HG02588 (cell line): Measurements from ENCODE around the gene SH3BGRL.
"Not testable (repeated sequence)": the region's sequence is repeated elsewhere in the genome, so short reads cannot be mapped to it uniquely, and the experiment has no call there.

Experiments used
- ATAC-seq: cut with Tn5 transposase; IDR thresholded peaks from one replicate; pipeline ENCODE4 v1.9.1; 2021; ENCODE audit warnings: mild to moderate bottlenecking, moderate library complexity; ENCODE audit not compliant: unreplicated experiment

SH3BGRL gene

DNA sequence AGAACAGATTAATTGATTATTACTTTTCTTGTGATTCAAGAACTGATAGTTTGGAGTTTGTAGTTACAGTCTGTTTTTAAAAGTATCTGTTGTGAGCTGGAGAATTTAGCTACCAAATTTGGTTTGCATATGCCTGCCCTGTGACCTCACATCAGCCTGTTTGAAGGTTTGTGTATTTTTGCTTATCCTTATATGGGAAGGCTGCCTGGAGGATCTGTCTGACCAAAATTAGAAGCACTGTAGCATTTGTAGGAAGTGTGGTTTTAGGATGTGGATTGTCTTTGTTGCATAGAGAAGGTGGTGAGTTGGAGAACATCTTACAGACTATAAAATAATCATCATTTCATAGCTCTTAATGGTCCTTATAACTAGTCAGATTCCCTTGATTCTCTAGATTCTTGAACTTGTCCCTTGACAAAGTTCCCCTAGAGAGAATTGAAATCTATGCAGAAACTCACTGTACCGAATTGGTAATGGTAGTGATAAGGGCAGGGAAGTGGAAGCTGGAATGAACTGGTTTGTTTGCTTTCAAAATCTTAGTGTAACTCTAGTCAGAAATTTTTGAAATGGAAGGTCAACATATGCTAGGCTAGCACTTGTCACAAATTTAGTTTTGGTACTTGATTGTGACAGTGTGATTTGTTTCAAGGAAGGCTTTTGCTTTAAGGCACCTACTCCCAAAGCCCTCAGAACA is 57.3 kb downstream of the SH3BGRL start:
- ATAC-seq, result no peak

DNA sequence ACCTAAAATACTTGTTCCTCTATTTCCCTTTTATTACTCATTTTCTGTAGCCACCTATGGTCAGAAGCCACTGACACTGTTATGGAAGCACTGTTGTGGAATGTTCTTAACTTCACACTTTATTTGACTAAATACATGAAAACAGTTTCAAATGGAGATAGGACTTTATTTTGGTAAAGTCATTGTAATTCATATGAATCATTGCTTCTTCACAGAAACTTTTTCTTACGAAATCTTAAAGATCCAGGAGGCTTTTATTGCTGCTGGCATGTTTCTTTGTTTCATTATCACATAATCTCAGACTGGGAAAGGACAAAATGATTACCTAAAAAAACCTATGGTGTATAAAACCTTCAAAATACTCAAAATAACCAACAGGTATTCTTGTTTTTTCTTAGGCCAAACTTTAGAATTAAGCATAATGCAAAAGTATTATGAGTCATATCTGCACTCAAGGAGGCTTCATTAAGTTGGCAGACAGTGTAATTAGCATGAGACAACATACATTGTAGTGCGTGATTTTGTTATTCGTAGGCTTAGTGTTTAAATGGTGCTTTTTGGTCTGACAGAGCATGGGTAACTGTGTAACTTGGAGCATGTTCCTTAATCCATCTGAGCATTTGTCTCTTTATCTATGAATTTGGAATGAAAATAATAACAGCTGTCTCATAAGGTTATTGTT is 58.0 kb downstream of the SH3BGRL start:
- ATAC-seq, result no peak

DNA sequence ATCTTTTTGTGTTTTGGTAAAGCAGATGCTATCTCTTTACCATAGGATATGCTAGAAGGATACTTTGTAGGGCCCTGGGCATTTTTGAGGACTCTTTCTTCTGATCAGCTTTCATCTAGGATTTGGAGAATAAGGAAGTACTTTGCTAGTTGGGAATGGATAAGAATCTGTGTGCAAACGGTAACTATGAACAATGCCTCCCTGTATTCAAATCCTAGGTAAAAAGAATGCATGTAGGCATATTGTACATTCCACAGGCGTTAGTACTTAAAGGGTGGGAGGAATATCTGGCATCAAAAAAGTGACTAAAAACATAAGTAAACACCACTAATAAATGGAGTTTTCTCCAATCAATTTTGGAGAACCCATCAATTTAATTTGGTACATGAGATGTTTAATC is 59.7 kb downstream of the SH3BGRL start:
- ATAC-seq, result no peak

DNA sequence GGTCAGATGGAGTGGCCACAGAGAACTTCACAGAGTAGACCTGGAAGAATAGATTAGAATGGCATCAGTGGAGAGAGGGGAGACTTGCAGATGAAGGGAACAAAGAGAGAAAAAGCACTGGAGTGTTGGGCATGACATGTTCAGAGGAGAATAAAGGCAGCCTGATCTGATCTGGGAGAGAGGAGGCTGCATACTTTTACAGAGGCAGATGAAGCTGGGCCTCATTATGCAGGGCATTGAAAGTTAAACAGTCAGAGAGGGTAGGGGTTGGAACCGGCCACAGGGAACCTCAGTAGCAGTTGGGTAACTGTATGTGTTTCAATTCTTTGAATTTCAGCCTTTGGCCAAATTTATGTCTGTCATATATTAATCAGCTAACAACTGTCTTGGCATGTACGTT is 61.2 kb downstream of the SH3BGRL start:
- no peak for ATAC-seq

DNA sequence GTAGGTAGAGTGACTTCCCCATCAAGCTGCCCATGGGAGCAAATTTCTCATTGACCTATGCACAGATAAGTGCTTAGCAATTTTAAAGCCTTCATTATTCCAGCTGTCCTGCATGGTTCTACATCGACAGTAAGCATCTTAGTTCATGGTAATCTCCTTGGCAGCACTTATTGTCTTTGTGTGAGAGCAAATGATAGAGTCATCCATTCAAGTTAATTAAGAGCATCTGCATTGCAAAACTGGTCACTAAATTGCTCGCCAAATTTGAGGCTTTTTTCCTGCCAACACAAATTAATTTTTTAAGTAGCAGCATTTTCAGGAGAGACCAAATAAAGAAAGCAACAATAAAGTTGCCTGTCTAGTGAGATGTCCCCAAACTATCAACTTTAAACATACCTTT is 76.7 kb downstream of the SH3BGRL start:
- no peak for ATAC-seq

DNA sequence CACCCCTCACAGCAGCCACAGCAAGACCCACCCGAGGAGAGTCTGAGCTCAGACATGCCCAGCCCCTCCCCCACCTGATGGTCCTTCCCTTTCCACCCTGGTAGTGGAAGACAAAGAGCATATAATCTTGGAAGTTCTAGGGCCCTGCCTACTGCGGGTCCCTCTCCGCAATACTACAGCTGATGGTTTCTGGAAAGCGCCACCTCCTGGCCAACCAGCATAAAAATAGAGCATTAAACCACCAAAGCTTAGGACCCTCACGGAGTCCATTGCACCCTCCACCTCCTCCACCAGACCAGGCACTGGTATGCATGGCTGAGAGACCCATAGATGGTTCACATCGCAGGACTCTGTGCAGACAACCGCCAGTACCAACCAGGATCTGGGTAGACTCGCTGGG is 78.2 kb downstream of the SH3BGRL start:
- no peak for ATAC-seq

DNA sequence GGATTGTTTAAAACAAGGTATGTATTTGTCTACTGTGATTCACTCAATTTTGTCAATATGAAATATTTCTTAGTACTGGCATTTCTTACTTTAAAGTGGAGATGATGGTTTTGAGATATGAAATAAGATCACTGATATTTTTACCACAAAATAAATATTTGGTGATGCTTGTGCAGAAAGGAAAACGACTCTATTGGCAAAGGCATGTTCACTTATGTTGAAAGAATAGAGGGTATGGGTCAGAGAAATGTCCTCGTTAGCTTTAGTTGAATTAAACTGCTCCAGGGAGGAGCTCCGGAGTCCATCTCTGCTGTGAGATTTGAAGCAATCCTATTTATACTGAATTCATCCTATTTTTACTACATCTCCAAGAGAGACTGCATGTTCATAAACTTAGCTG is 84.2 kb downstream of the SH3BGRL start:
- no peak for ATAC-seq

DNA sequence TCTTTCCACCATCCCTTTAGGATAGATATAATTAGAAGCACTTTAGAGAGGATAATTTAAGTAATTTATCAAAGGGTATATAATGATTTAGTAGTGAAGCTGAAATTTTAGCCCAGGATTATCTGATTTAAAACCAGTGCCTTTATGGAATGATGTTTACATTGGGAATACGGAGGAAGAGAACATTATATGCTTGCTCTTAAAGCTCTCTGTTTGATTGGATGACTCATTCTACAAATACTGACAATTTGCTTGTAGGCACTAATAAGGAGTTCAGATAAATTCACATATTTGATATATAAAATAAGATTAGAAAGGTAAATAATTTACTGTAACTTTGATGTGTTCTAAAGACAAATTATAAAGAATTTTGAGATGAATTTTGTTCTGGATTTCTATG is 84.7 kb downstream of the SH3BGRL start:
- ATAC-seq, result no peak

DNA sequence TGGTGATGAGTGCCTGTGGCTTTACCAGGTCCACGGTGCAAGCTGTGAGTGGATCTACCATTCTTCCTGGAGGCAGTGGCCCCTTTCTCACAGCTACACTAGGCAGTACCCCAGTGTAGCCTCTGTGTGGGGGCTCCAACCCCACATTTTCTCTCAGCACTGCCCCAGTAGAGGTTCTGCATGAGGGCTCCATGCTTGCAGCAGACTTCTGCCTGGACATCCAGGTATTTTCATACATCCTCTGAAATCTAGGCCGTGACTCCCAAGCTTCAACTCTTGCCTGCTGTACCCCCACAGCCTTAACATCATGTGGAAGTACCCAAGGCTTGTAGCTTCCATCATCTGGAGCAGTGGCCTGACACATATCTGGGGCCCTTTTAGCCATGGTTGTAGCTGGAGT is 90.1 kb downstream of the SH3BGRL start:
- no peak for ATAC-seq

DNA sequence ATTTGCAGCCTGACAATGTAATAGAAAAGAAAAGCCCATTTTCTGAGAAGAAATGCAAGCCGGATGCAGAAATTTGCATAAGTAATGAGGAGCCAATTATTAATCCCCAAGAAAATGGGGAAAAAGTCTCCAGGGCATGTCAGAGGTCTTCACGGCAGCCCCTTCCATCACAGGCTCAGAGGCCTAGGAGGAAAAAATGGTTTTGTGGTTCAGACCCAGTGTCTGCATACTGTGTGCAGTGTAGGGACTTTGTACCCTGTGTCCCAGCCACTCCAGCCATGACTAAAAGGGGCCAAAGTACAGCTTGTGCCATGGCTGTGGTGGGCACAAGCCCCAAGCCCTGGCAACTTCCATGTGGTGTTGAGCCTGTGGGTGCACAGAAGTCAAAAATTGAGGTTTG is 92.2 kb downstream of the SH3BGRL start:
- no peak for ATAC-seq

DNA sequence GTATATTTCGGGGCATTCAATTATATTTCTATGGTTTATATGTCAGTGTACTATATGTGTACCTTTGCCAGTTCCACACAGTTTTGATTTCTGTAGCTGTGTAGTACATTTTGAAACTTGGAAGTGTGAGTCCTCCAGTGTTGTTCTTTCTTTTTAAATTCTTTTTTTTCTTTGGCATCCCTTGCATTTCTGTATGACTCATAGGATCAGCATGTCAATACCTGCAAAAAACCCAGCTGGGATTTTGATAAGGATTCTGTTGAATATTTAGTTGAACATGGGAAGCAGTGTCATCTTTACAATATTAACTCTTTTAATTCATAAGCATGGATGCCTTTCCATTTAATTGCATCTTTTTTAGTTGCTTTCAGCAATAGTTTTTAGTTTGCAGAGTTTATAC is 100.0 kb downstream of the SH3BGRL start:
- ATAC-seq, result no peak

DNA sequence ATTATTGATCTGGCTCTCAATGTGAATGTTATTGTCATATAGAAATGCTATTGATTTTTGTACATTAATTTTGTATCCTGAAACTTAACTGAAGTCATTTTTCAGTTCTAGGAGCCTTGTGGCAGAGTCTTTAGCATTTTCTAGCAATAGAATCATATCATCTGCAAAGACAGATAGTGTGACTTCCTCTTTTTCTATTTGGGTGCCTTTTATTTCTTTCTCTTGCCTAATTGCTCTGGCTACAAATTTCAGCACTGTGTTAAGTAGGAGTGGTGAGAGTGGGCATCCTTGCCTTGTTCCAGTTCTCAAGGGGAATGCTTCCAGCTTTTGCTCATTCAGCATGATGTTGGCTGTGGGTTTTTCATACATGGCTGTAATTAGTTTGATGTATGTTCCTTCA is 102.7 kb downstream of the SH3BGRL start:
- no peak for ATAC-seq

DNA sequence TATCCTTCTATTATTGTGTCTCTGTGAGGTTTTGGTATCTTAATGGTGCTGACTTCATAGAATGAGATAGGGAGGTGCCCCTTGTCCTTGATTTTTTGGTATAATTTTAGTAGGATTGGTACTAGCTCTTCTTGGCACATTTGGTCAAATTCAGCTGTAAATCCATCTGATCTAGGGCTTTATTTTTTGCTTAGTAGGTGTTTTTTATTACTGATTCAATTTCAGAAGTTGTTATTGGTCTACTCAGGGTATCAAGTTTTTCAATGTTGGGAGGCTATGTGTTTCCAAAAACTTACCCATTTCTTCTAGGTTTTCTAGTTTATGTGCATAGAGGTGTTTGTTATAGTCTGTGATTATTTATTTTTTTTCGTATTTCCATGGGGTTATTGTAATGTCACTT is 103.3 kb downstream of the SH3BGRL start:
- no peak for ATAC-seq

DNA sequence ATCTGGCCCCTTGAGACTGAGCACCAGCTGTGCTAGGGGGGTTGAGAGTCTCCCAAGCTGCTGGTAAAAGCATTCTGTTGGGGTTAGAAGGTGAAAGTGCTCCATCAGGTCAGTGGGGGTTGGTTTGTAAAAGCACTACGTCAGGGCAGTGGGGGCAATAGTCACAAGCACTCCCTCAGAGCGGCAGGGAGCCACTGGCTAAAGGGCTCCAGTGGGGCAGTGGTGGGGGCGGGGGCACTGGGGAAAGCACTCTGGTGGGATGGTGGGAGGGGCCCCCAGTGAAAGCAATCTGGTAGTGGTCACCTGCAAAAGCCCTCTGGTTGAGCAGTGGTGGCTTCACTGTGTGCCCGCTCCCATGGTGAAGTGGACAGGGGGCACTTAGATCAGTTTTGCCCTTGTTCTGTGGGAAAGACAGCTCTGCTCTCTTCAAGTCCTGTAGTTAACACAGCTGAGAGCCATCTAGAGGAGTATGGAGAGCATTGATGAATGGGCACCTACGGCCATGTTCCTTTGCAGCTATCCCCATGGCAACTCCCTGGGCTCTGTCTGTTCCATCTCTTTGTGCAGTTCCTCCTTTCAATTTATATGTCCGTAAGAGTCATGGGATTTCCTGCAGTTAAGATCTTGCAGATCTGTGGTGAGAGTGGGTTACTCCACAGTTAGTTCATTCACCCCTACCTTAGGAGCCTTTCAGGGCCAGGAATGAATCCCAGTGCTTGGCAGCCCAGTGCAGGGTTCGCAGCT is 106.4 kb downstream of the SH3BGRL start:
- ATAC-seq, result no peak

DNA sequence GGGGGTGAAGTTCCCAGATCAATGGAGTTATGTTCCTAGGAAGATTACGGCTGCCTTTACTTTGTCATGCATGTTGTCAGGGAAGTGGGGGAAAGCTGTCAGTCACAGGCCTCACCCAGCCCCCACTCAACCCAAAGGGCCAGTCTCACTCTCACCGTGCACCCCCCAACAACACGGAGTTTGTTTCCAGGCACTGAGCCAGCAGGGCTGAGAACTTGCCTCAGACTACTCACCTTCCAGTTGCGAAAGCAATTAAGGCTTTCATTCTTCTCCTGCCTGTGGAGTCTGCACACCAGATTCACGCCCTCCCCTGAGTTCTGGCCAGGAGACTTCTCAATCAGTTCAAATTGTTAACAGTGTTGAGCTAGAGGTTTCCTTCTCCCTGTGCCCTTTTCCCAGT is 114.3 kb downstream of the SH3BGRL start:
- no peak for ATAC-seq

DNA sequence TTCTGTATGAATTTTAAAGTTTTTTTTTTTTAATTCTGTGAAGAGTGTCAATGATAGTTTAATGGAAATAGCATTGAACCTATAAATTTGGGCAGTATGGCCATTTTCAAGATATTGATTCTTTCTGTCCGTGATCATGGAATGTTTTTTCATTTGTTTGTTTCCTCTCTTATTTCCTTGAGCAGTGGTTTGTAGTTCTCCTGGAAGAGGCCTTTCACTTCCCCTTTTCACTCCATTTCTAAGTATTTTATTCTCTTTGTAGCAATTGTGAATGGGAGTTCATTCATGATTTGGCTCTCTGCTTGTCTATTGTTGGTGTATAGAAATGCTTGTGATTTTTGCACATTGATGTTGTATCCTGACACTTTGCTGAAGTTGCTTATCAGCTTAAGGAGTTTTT is 129.8 kb downstream of the SH3BGRL start:
- ATAC-seq, result not testable (repeated sequence)

DNA sequence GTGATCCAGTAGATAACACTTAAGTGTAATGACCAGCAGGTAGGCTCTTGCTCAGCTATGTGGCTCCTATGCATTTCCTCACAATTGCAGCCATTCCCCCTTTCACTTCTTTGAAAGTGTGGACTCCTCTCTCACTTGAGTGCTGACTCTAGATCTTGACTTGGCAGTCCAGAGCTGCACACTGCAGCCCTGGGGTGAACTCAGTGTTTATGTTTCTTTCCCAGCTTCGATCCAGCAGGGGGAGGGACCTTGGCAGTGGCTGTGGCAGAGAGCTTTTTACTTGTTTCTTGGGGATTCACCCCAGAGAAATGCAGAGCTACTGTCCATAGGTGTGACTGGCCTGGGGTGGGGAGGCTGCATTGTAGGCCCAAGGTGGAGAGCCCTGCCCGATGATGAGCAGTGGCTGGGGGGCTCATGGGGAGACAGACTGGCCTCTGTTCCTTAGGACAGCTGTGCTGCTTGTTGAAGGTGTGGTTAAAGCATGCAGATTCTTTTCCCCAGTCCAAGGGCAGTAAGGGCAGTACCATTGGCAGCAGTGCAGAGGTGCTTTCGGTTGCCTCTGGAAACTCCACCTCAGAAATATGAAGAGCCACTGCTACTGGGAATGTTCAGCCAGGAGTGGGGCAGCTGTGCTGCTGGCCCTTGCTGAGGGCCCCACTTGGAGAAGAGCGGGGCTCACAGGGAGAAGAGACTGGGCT is 134.7 kb downstream of the SH3BGRL start:
- no peak for ATAC-seq

DNA sequence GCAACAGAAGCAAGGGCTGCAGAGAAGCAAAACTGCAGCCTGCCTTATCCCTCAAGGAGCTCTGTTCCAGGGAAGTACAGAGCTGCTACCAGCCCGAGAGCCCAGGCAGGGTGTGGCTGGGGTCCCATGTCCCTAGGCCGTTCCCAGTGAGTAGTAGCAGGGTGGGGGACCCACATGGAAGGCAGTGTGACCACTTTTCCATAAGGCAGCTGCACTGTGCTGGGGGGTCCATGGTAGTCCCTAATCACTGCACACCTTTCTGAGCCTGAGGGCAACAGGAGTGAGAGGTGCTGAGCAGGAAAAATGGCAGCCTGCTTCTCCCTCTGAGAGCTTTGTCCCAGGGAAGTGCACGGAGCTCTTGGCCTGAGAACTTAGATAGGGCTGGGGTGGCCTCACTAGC is 135.9 kb downstream of the SH3BGRL start:
- no peak for ATAC-seq

DNA sequence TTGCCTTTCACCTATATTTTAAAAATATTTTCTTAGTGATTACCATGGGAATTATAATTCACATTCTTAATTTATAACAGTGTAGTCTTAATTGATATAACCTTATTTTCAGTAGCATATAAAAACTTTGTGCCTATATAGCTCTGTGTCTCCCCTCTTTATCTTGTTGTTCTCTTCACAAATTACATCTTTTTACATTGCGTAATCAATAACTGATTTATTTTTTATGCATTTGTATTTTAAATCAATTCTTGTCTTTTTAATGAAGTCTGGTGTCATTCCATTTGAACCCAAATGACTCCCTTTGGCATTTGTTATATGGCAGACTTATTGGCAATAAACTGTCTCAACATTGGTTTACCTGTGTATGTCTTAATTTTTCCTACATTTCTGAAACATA is 137.0 kb downstream of the SH3BGRL start:
- no peak for ATAC-seq

DNA sequence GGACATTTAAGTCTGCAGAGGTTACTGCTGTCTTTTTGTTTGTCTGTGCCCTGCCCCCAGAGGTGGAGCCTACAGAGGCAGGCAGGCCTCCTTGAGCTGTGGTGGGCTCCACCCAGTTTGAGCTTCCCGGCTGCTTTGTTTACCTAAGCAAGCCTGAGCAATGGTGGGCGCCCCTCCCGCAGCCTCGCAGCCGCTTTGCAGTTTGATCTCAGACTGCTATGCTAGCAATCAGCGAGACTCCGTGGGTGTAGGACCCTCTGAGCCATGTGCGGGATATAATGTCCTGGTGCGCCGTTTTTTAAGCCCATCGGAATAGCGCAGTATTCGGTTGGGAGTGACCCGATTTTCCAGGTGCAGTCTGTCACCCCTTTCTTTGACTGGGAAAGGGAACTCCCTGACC is 143.4 kb downstream of the SH3BGRL start:
- ATAC-seq, result not testable (repeated sequence)
